Ishikawa (cell line): ENCODE measurements around the gene IL2RA.

Experiments
- CEBPB ChIP-seq: IDR thresholded peaks from 2 replicates; pipeline ENCODE4 v1.6.1; 2012
- CREB1 ChIP-seq: IDR thresholded peaks from 2 replicates; pipeline ENCODE4 v1.6.1; 2012; ENCODE audit warnings: low read depth
- EGR1 ChIP-seq: IDR thresholded peaks from 2 replicates; pipeline ENCODE4 v1.6.1; 2012
- EP300 ChIP-seq: IDR thresholded peaks from 2 replicates; pipeline ENCODE4 v1.6.1; 2012; ENCODE audit warnings: borderline replicate concordance
- FOXM1 ChIP-seq: IDR thresholded peaks from 2 replicates; pipeline ENCODE4 v1.6.1; 2012; ENCODE audit warnings: low read depth, borderline replicate concordance
- NFIC ChIP-seq: IDR thresholded peaks from 2 replicates; pipeline ENCODE4 v1.6.1; 2012
- RAD21 ChIP-seq: IDR thresholded peaks from 2 replicates; pipeline ENCODE4 v1.6.1; 2012; ENCODE audit warnings: low read depth
- TAF1 ChIP-seq: IDR thresholded peaks from 2 replicates; pipeline ENCODE4 v1.6.1; 2012; ENCODE audit warnings: low read depth, mild to moderate bottlenecking
- TCF12 ChIP-seq: IDR thresholded peaks from 2 replicates; pipeline ENCODE4 v1.6.1; 2012; ENCODE audit warnings: low read depth
- TEAD4 ChIP-seq: IDR thresholded peaks from 2 replicates; pipeline ENCODE4 v1.6.1; 2012
- YY1 ChIP-seq: IDR thresholded peaks from 2 replicates; pipeline ENCODE4 v1.6.1; 2012; ENCODE audit warnings: low read depth
- ZBTB7A ChIP-seq: IDR thresholded peaks from 2 replicates; pipeline ENCODE4 v1.6.1; 2012; ENCODE audit warnings: low read depth
- TF ChIP-seq, protein P1 (sequence below): IDR thresholded peaks from 2 replicates; pipeline ENCODE4 v1.6.1; 2012; ENCODE audit warnings: low read depth, mild to moderate bottlenecking
- TF ChIP-seq, protein P2 (sequence below): IDR thresholded peaks from 2 replicates; pipeline ENCODE4 v1.6.1; 2012
- TF ChIP-seq, protein P3 (sequence below): IDR thresholded peaks from 2 replicates; pipeline ENCODE4 v1.6.1; 2012

Gene IL2RA

DNA sequence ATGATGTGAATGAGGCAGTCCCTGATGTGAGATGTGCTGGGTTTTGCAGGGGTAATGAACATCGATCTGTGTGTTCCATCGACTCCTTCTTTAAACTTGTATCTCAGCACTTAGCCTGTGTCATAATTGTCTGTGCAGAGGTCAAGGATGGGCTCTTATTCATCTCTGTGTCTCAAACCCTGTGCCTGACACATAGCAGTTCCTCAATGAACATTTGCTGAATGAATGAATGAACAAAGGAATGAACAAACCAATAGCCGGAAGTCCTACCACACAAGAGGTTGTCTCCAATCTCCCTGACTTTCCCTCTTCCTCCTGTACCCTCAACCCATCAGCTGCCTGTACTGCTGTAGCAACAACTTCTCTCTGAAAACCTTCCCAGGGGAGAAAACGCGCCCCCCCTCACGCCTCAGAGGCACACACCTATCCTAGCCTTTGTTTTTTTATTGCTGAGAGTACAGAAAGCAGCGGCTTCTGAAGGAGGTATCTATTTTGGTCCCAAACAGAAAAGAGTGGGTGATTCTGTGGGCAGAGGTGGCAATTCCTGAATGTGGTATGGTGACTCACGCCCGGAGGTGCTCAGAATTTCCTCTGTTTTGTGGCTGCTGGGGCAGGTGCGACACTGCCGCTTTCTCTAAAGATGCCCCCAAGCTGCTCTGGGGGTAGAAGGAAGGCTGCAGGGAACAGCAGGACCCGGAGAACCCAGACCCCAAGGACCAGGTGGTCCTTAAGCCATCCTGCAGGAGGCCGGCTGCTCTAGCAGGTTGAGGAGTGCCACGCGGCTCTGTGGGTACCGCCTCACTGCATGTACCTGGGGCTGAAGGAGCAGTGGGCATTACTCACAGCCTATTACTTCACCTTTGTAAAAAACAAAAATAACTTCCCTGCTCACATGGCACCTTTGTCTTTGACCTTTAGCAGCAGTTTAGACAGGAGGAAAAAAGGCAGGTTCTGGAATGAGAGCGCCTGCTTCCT lies 9.6 kb downstream of the IL2RA start:
- TF ChIP-seq TEAD4 (no peak), YY1 (no peak), RAD21 (no peak), EP300 (no peak), FOXM1 (no peak), TAF1 (no peak), EGR1 (no peak), NFIC (no peak)
- TF ChIP-seq, protein P1, sequence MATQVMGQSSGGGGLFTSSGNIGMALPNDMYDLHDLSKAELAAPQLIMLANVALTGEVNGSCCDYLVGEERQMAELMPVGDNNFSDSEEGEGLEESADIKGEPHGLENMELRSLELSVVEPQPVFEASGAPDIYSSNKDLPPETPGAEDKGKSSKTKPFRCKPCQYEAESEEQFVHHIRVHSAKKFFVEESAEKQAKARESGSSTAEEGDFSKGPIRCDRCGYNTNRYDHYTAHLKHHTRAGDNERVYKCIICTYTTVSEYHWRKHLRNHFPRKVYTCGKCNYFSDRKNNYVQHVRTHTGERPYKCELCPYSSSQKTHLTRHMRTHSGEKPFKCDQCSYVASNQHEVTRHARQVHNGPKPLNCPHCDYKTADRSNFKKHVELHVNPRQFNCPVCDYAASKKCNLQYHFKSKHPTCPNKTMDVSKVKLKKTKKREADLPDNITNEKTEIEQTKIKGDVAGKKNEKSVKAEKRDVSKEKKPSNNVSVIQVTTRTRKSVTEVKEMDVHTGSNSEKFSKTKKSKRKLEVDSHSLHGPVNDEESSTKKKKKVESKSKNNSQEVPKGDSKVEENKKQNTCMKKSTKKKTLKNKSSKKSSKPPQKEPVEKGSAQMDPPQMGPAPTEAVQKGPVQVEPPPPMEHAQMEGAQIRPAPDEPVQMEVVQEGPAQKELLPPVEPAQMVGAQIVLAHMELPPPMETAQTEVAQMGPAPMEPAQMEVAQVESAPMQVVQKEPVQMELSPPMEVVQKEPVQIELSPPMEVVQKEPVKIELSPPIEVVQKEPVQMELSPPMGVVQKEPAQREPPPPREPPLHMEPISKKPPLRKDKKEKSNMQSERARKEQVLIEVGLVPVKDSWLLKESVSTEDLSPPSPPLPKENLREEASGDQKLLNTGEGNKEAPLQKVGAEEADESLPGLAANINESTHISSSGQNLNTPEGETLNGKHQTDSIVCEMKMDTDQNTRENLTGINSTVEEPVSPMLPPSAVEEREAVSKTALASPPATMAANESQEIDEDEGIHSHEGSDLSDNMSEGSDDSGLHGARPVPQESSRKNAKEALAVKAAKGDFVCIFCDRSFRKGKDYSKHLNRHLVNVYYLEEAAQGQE: no peak
- TF ChIP-seq, protein P2, sequence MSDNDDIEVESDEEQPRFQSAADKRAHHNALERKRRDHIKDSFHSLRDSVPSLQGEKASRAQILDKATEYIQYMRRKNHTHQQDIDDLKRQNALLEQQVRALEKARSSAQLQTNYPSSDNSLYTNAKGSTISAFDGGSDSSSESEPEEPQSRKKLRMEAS: no peak

DNA sequence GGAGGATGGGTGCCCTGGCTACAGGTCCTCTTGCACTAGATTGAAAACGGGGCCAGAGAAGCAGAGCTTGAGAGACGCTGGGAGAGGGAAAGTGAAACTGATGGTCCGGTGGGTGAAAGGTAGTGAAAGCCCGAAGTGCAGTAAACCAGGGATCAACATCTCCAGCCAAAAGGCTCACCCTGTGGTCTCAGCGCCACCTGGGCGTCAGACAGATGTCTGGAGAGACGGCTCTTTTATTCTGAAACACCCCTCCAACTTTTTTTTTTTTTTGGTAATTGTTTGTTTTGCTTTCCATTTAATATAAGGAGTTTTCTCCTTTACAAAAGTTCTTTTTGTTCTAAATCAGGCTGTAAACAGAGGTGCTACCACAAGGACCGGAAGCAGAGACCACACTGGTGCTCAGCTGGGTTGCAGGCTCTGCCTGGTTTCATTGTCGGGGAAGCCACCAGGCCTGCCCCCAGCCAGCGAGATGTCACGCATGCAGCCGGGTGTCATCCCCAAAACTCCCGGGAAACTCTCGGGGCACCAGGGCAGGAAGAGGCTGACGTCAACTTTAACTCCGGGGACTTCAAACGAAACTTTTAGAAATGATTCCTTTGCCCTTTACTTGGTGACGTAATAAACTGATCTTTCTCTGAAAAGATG lies 11.2 kb downstream of the IL2RA start:
- TF ChIP-seq TCF12: no peak
- TF ChIP-seq FOXM1: no peak
- no peak for TF ChIP-seq NFIC
- TF ChIP-seq CEBPB: no peak
- no peak for TF ChIP-seq TEAD4
- TF ChIP-seq EGR1: no peak
- TF ChIP-seq, protein P1: no peak
- no peak for TF ChIP-seq EP300
- no peak for TF ChIP-seq YY1
- TF ChIP-seq, protein P2: no peak
- no peak for TF ChIP-seq ZBTB7A
- TF ChIP-seq RAD21: no peak
- TF ChIP-seq, protein P3, sequence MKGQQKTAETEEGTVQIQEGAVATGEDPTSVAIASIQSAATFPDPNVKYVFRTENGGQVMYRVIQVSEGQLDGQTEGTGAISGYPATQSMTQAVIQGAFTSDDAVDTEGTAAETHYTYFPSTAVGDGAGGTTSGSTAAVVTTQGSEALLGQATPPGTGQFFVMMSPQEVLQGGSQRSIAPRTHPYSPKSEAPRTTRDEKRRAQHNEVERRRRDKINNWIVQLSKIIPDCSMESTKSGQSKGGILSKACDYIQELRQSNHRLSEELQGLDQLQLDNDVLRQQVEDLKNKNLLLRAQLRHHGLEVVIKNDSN: no peak
- no peak for TF ChIP-seq CREB1
- TF ChIP-seq TAF1: no peak

DNA sequence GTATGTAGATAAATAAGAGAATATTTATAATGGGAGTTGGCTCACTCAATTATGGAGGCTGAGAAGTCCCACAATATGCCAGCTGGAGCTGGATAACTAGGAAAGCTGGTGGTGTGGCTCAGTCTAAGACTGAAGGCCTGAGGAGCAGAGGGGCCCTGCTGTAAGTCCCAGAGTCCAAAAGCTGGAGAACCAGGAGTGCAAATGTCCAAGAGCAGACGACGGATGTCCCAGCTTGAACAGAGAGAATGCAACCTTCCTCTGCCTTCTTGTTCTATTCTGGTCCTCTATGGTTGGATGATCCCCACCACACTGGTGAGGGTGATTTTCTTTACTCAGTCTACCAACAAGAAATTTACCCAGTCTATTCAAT lies 13.2 kb downstream of the IL2RA start:
- no peak for TF ChIP-seq TAF1

DNA sequence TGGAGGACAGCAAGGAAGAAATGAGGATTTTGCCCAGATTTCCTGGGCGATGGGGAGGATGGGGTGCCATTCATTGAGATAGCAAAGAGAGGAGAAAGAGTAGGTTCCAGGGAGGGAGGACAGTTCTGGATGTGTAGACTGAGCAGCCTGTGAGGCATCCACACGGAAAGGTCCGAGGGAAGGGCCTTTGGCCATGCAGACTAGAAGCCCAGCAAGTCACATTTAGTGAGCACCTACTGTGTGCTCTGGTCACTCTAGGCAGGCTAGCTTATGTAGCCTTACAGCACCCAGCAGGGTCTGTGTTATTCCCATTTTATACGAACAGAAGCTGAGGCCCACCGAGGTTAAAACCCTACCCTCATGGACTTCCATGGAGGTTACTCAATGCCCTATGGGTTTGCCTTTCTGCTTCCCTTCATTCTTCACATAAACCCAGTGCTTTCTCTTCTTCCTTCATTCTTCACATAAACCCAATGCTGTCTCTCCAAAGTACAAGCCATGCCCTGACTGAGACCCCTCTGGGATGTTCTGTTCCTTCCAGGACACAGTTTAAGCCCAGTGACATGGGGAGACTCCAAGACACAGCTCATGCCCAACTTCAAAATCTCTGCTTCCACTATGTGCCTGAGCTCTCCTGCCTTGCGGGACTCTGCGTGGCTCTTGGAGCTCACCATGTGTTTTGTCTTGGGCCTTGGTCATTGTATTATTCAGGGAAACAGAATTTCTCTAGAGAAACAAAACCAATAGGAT lies 13.7 kb downstream of the IL2RA start:
- no peak for TF ChIP-seq RAD21
- TF ChIP-seq CEBPB: no peak

DNA sequence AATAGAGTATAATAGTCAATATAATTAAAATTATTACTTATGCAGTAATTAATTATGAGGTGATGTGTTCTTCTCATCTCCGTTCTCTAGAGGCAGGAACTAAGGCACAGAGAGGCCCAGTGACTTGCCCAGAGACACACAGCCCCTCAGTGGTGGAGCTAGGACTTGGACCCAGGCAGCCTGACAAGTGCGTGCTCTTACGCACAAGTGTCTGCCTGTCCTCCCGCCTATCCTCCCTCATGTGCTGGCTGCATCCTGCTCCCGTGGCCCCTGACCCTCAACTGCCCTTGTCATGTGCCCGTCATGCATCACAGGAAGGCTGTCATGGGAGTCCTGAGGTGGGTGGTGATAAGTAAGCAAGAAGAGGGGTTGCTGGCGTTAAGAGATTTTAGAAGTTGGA lies 14.3 kb downstream of the IL2RA start:
- TF ChIP-seq EP300: no peak
- TF ChIP-seq CEBPB: no peak
- no peak for TF ChIP-seq FOXM1
- no peak for TF ChIP-seq EGR1

DNA sequence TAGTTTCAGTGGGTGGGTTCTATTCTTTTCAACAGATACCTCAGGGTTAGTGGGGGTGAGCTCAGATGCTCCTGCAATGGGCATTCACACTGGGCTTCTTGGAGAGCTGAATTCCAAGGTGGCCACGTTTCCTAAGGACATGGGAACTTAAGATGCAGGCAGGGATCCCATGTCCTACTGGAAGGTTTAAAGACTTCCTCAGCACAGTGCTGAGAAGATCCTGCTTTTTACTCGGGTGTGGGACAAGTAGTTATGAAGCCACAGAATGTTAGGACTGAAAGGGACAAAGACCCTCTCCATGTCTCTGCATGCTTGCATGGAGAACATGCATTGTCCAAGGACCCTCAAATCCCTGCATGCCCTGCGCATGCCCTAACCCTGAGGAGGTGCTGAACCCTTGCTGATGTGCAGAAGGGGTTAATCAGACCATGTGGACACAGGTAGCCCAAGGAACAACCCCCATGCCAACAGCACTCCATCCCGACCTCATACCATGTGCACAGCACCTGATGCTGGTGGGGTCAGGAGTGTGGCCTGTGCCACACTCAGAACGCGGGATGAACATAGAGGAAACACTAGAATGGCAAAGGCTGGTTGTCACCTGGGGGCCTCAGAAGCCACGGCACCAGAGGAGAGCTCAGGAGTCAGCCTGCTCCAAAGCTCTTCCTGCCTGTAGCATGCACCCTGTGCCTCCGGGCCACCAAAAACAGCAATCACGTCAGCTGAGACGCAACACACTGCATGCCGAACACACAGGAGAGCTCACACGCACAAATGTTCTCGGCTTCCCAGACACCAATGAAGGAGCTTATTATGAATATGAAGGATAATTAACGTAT lies 15.2 kb downstream of the IL2RA start:
- TF ChIP-seq YY1 (no peak), EP300 (no peak), NFIC (no peak), RAD21 (no peak), TAF1 (no peak)
